HepG2 (cell line): ENCODE measurements around the gene CAMK4.

Experiments
- CREB1 ChIP-seq, 2 experiments: fragments of 450-650 bp in 1 of 2; IDR thresholded peaks; 2 replicates each; pipeline ENCODE4 v1.6.1; 2016 to 2017; ENCODE audit warnings: control low read depth in 1 of 2, mild to moderate bottlenecking in 1 of 2, missing compliant biosample characterization in 1 of 2, missing genetic modification characterization in 1 of 2
- CTCF ChIP-seq: sonication (generic); formaldehyde crosslinking; IDR thresholded peaks from 2 replicates; pipeline ENCODE4 v1.5.0; 2020; ENCODE audit warnings: mild to moderate bottlenecking, missing genetic modification reagents, moderate library complexity
- HNRNPK ChIP-seq: fragments of 200-400 bp; formaldehyde crosslinking; IDR thresholded peaks from 2 replicates; pipeline ENCODE4 v1.6.1; 2018; ENCODE audit warnings: low read length, low read depth, moderate library complexity, mild to moderate bottlenecking; ENCODE audit not compliant: poor library complexity, severe bottlenecking
- HOXA7 ChIP-seq: sonication (generic); formaldehyde crosslinking; IDR thresholded peaks from 2 replicates; pipeline ENCODE4 v1.8.1; 2022; ENCODE audit warnings: mild to moderate bottlenecking, missing genetic modification reagents, moderate library complexity
- KAT8 ChIP-seq: IDR thresholded peaks from 2 replicates; pipeline ENCODE4 v1.6.1; 2016; ENCODE audit warnings: missing genetic modification reagents, missing compliant biosample characterization
- MXI1 ChIP-seq: IDR thresholded peaks from 3 replicates; pipeline ENCODE4 v1.6.1; 2012; ENCODE audit warnings: low read depth, low read length, inconsistent platforms, borderline replicate concordance
- POLR2A ChIP-seq, 2 experiments: IDR thresholded peaks; 2 replicates each; pipeline ENCODE4 v1.6.1; 2011; ENCODE audit warnings: low read depth in 2 of 2, low read length in 2 of 2, mild to moderate bottlenecking in 1 of 2, moderate library complexity in 1 of 2; ENCODE audit not compliant: insufficient read depth in 1 of 2
- REST ChIP-seq, 2 experiments: IDR thresholded peaks; 2 replicates each; pipeline ENCODE4 v1.6.1; 2011 to 2012; ENCODE audit warnings: low read length in 2 of 2, borderline replicate concordance in 1 of 2, low read depth in 1 of 2, mild to moderate bottlenecking in 1 of 2, moderate library complexity in 1 of 2
- SIN3A ChIP-seq: IDR thresholded peaks from 2 replicates; pipeline ENCODE4 v1.6.1; 2011; ENCODE audit warnings: low read depth, mild to moderate bottlenecking, control low read depth, low read length, borderline replicate concordance
- SMARCC2 ChIP-seq: fragments of 450-650 bp; IDR thresholded peaks from 2 replicates; pipeline ENCODE4 v1.6.1; 2017; ENCODE audit warnings: antibody characterized with exemption, mild to moderate bottlenecking
- SMC3 ChIP-seq: IDR thresholded peaks from 2 replicates; pipeline ENCODE4 v1.6.1; 2011; ENCODE audit warnings: low read length, improper control_type of control experiment
- ZBTB20 ChIP-seq: sonication (generic); formaldehyde crosslinking; IDR thresholded peaks from 2 replicates; pipeline ENCODE4 v1.8.1; 2023; ENCODE audit warnings: missing genetic modification reagents, low read depth, mild to moderate bottlenecking, borderline replicate concordance
- ZNF414 ChIP-seq: sonication (generic); formaldehyde crosslinking; IDR thresholded peaks from 2 replicates; pipeline ENCODE4 v1.5.0; 2020; ENCODE audit warnings: missing genetic modification reagents
- ZSCAN31 ChIP-seq: sonication (generic); formaldehyde crosslinking; IDR thresholded peaks from 2 replicates; pipeline ENCODE4 v1.5.0; 2020; ENCODE audit warnings: low read depth, mild to moderate bottlenecking, missing genetic modification reagents

- no peak for TF ChIP-seq HNRNPK
- TF ChIP-seq MXI1 = no peak
- TF ChIP-seq ZSCAN31 (CRISPR knock-in tag) = no peak
- no peak for TF ChIP-seq CTCF (CRISPR knock-in tag)
- no peak for TF ChIP-seq ZNF414 (CRISPR knock-in tag)
- TF ChIP-seq SIN3A = no peak
- TF ChIP-seq SMC3 = no peak
- TF ChIP-seq KAT8 (CRISPR knock-in tag) = no peak
- no peak for TF ChIP-seq POLR2A (IDR thresholded peaks at IDR 0.05; ENCODE audit: insufficient read depth in 1 of 2, low read depth in 2 of 2, low read length in 2 of 2)
- TF ChIP-seq SMARCC2 = no peak
- TF ChIP-seq HOXA7 (CRISPR knock-in tag) = no peak
- no peak for TF ChIP-seq CREB1 (IDR thresholded peaks at IDR 0.05)
- no peak for TF ChIP-seq CREB1 (CRISPR knock-in tag; IDR thresholded peaks at IDR 0.05)
- no peak for TF ChIP-seq ZBTB20
- no peak for TF ChIP-seq REST (IDR thresholded peaks at IDR 0.05; ENCODE audit: borderline replicate concordance in 1 of 2, low read depth in 1 of 2, low read length in 2 of 2)
Observed at GRCh38 chr5:111308951-111309350, 84.8 kb downstream of the CAMK4 start.
